HG02870 (cell line): ENCODE results near the gene FHIT.

Source experiments
- ATAC-seq: cut with Tn5 transposase; IDR thresholded peaks from one replicate; pipeline ENCODE4 v1.9.1; 2021; ENCODE audit warnings: mild to moderate bottlenecking, moderate library complexity; ENCODE audit not compliant: unreplicated experiment

Gene FHIT

DNA sequence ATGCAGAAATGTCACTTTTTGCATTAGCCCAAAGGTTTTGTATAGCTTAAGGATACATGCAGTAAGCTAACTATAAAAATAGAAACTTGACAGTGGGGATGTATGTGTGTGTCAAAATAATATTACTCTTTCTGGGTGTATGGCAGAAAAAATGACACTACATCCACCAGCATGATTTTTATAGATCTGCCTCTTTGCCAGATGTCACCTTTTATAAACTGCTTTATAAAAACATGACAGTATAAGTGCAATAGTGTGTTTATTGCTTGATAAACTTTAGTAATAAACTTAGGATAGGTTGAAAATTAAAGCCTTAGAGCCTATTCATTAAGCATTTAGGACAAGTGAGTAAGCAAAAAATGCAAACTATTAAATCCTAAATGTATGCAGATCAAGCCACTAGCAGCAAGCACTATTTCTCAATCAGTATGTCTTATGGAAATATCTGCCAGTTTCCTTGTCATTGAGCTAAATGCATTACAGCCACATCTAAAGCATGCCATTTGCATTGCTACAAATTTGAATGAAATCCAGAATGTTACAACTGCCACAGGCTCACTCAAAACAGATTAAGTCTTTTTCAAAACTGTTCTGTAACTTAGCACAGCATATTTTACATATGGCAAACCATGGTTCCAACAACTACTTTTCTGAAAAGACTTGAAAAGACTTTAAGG lies 935.0 kb downstream of the FHIT start:
- no peak for ATAC-seq

DNA sequence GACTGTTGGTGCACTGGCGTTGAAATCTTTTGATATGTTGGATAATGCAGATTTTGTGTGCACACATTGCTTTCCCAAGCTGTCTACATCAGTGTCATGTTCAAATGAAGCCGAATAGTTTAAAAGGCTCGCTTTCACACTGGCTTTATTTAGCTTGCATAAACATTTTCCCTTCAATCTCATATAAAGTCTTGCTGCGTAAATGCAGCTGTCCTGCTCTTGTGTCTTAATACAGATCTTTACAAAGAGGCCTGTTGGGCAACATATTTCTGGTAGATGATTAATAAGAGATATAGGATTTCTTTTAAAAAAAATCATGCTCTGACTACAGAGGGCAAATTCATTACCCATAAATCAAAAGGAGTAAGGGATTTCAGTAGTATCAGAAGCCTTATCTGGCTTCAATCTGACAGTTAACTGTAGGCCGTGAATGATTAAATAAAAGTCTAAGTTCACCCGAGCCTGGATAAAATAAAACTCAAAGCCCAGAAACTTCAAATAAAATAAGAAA lies 937.2 kb downstream of the FHIT start:
- no peak for ATAC-seq

- ATAC-seq, result no peak
Observed at GRCh38 chr3:60313231-60313798, 937.9 kb downstream of the FHIT start.

- no peak for ATAC-seq
Observed at GRCh38 chr3:60309539-60310268, 941.5 kb downstream of the FHIT start.

DNA sequence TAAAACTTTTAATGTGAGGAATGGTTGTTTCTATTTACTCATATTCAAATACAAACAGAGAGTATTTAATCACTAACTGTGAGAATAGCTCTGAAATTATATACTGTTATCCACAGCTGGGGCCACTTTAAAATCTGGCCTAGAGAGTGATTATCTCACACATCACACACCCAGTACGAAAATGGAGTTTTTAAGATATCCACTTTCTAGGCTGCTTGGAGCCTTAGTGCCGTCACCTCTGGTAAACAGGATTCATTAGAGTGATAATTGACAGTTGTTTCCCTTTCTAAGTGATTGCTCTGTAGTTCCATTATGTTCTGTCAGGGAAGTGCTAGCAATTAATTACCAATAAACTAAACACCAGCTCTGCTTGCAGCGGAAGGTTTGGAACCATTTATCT lies 942.4 kb downstream of the FHIT start:
- no peak for ATAC-seq

DNA sequence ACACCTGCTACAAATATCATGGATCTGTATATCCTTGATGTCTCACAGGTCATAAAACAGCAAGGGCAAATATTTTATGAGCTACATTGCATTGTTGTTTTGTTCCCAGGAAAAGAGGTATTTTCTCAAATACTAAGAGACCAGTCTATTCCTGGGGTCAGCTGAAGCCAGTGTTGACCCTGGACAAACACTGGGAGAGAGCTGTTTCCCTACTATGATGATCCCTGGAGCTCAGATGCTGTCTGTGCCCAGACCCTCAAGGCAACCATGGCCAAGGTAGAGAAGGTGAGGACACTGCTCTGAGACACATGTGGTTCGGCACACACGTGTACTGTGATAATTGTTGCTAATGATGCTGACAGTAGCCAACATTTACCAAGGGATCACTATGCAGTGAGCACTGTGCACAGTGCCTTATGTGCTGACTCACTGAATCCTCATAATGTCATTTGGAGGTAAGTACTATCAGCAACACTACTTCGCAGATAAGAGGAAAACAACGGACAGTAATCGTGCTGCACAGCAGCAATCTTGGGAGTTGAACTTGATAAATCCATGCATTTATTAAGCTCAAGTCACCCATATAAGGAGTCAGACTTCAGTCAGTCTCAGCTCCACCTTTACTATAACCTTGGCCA lies 943.6 kb downstream of the FHIT start:
- ATAC-seq, result no peak

DNA sequence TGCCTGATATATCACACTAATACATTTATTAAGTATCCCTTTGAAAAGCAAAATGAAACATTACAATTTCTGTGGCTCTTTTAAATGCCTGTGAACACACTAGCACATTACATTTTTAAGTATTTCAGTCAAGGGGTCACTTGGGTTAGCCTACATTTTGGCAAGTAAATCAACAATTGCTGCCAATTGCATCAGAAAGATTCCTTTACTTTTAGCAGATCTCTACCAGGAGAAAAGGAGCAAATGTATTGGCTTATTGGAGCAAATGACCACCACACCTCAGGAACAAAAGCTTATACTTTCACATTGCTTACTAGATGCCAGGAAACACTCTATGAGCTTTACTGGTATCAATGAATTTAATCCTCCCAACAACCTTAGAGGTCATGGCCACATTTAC lies 947.1 kb downstream of the FHIT start:
- ATAC-seq, result no peak

- ATAC-seq, result no peak
Observed at GRCh38 chr3:60303160-60303559, 948.1 kb downstream of the FHIT start.

DNA sequence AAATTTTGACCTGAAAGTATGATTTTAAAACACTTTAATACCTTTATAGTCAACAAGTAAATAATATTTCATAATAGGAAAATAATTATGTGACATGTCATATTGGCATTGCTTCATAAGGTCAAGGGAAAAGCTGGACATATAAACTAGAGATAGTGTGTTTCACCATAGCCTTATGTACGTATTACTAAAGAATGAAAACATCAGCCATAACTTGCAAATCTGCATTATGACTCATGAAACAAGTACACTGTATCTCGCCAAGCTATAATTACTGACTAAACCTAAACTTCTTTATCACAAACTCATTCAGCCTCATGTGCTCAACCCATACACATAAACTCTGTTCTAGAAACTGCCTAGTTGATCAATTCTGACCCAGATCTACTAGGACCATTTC lies 950.1 kb downstream of the FHIT start:
- no peak for ATAC-seq

- ATAC-seq, result no peak
Observed at GRCh38 chr3:60298141-60298540, 953.1 kb downstream of the FHIT start.

- no peak for ATAC-seq
Observed at GRCh38 chr3:60294181-60294580, 957.1 kb downstream of the FHIT start.

DNA sequence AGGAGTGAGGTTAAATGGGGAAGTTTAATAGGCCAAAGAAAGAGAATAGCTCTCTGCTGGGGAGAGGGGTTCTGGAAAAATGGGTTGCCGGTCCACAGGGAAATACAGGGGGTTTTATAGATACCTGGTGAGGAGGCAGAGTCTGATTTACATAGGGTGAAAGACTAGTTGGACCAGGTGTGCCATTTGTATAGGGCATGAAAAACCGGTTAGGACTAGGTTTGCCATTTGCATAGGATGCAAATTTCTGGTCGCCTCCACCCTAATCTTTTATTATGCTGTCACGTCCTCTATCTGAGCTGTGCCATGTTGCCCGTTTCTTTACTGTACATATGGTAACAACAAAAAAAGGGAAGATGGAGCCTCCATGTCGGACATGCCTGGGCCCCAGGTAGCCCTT lies 960.1 kb downstream of the FHIT start:
- ATAC-seq, result no peak

- no peak for ATAC-seq
Observed at GRCh38 chr3:60290122-60290492, 961.1 kb downstream of the FHIT start.

- ATAC-seq, result no peak
Observed at GRCh38 chr3:60289341-60290121, 961.7 kb downstream of the FHIT start.

- ATAC-seq, result no peak
Observed at GRCh38 chr3:60282866-60283265, 968.4 kb downstream of the FHIT start.

GRCh38 chr3:60281970-60282369 lies 969.3 kb downstream of the FHIT start:
- no peak for ATAC-seq

- no peak for ATAC-seq
Observed at GRCh38 chr3:60277361-60277800, 973.9 kb downstream of the FHIT start.

- no peak for ATAC-seq
Observed at GRCh38 chr3:60276615-60277014, 974.6 kb downstream of the FHIT start.

GRCh38 chr3:60274646-60275045 lies 976.6 kb downstream of the FHIT start:
- ATAC-seq, result no peak

DNA sequence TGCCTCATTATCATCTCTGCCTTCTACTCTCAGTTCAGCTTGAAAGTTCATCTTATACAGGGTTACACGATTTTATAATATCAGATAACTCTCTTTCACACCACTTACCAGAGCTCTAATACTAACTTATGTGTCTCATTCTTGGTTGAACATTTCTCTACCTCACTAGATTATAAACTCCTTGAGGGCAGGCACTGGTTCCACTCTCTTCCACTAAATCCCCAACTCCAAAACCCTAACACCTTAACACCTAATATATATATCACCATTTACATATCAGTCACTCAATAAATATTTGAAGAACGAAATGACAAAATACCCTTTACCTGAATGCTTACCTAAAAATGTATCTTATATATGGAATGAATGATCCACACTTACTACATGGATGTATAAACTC lies 977.2 kb downstream of the FHIT start:
- ATAC-seq, result no peak

DNA sequence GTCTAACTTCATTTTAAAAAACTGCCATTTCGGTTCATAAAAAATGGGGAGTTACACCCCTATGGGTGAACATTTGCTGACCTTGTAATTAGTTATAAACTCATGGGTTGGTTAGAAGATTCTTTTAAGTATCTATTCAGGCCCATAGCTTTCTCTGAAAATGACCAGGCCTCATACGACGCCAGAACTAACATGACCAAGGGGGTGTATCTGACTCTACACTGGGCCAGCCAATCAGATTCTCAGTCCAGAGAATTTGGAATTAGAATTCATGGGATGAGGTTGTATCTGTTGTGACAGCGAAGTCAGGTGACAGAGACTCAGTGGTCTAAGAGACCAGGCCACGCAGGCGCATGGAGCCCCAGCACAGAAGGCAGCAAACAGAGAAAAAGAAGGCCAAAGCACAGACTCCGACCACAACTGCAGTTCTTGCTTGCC lies 981.4 kb downstream of the FHIT start:
- ATAC-seq, result no peak
